Activated CD4-positive, alpha-beta T cell treated with anti-CD3 and anti-CD28 coated beads, Interleukin-2, amount 10 ng/mL, durations not matched to agents 7 days and 5 days (primary cell): ENCODE data around the gene ICOSLG. TPM values are rescaled to one million over a fixed set of nuclear protein-coding genes. Genes with fewer than 3 reads are reported as not detected.

Experiments
- total RNA-seq, 2 experiments: library from RNA; stranded (reverse); gene quantifications; one replicate each; pipeline ENCODE4 v1.2.3, GENCODE V29; 2021

The ICOSLG gene
- total RNA-seq, 2 experiments from 2014 or later: 4.9 to 5.5 TPM

Other genes starting within 250 kb of the ICOSLG start
- gene TRAPPC10, start 228.6 kb downstream of the ICOSLG start, total RNA-seq: 10 to 100 TPM; 61.7 to 76.9 TPM
- gene PWP2, start 133.5 kb downstream of the ICOSLG start, total RNA-seq: 10 to 100 TPM; 24.2 to 29.0 TPM
- 10 to 100 TPM; 41.7 to 50.2 TPM for gene GATD3, start 107.3 kb downstream of the ICOSLG start, total RNA-seq
- gene DNMT3L, start 21.0 kb upstream of the ICOSLG start, total RNA-seq: not detected
- gene AIRE, start 44.9 kb upstream of the ICOSLG start, total RNA-seq: under 1 TPM; 0.27 to 0.30 TPM
- 100 to 1,000 TPM; 190 to 210 TPM for gene PFKL, start 59.1 kb upstream of the ICOSLG start, total RNA-seq
- 10 to 100 TPM; 11.6 to 16.0 TPM for gene CFAP410, start 98.4 kb upstream of the ICOSLG start, total RNA-seq
- 10 to 100 TPM; 13.9 to 15.2 TPM for gene TRPM2, start 112.7 kb upstream of the ICOSLG start, total RNA-seq
- 1 to 10 TPM; 5.0 to 5.1 TPM for gene LRRC3, start 214.6 kb upstream of the ICOSLG start, total RNA-seq